Esophagus squamous epithelium (tissue), 4 donors: ENCODE data around the gene C11orf91.

ENCODE experiments used
- CTCF ChIP-seq, 6 experiments: fragments of 450-650 bp in 4 of 6; fragments of 200-600 bp in 2 of 6; sonication (generic) in 2 of 6; IDR thresholded peaks; one replicate each; pipeline ENCODE4 v1.5.1; 2016 to 2019; ENCODE audit warnings: antibody characterized with exemption in 6 of 6, mild to moderate bottlenecking in 4 of 6, moderate library complexity in 4 of 6
- POLR2A ChIP-seq, 4 donors: fragments of 450-650 bp; IDR thresholded peaks; one replicate each; pipeline ENCODE4 v1.6.1; 2017; ENCODE audit warnings: antibody characterized with exemption in 4 of 4, mild to moderate bottlenecking in 4 of 4, moderate library complexity in 3 of 4

GRCh38 chr11:33698921-33699320 lies 1.7 kb downstream of the C11orf91 start:
- no peak for TF ChIP-seq CTCF (IDR thresholded peaks at IDR 0.05)
- no peak for TF ChIP-seq POLR2A (IDR thresholded peaks at IDR 0.05)
